ENCODE results near the gene F9. TPM values are rescaled to one million over a fixed set of nuclear protein-coding genes. Genes with fewer than 3 reads are reported as not detected.

F9 gene
- polyA plus RNA-seq, 3 donors from 2014 or later, result not detected

DNA sequence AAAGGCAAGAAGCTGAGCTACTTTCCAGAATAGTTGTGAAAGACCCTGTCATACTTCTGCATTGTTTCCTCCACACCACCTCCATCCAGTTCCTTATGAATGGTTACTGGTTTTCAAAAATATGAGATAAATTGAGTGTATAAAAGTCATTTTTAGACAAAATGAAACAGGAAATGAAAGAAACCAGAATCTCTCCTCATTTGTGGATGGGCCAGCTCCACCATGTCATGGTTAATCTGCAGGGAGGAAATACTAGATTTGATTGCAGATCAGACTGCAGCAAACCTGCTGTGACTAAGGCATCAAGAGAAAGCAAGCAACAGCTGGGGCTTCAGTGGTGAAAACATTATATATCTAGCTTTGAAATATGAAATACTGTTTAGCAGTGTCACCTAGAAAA is 23.8 kb downstream of the F9 start:
- Mint-ChIP-seq H3K9me3 (no peaks in the 10 kb centered on the region), H3K27me3 (ENCODE audit: low read depth in 3 of 3) (peaks cover 2 to 8% (median 3%) of the 10 kb centered on the region in 3 donors), H3K4me3 (peak overlapping the region in 2 of 5 donors; percentile 4 to 56), H3K27ac (no peak overlapping the region), H3K4me1 (peaks cover 7 to 13% of the 10 kb centered on the region in 2 donors), H3K36me3 (no peaks in the 10 kb centered on the region)
- no peak for DNase-seq

GRCh38 chrX:139554991-139555675 is 24.6 kb downstream of the F9 start:
- Mint-ChIP-seq H3K36me3 (no peaks in the 10 kb centered on the region), H3K27me3 (ENCODE audit: low read depth in 3 of 3) (peaks cover 2 to 8% (median 3%) of the 10 kb centered on the region in 3 donors), H3K4me1 (peaks cover 7 to 13% of the 10 kb centered on the region in 2 donors), H3K9me3 (no peaks in the 10 kb centered on the region), H3K4me3 (peak overlapping the region in 1 of 5 donors; percentile 8), H3K27ac (no peak overlapping the region)
- no peak for DNase-seq

DNA sequence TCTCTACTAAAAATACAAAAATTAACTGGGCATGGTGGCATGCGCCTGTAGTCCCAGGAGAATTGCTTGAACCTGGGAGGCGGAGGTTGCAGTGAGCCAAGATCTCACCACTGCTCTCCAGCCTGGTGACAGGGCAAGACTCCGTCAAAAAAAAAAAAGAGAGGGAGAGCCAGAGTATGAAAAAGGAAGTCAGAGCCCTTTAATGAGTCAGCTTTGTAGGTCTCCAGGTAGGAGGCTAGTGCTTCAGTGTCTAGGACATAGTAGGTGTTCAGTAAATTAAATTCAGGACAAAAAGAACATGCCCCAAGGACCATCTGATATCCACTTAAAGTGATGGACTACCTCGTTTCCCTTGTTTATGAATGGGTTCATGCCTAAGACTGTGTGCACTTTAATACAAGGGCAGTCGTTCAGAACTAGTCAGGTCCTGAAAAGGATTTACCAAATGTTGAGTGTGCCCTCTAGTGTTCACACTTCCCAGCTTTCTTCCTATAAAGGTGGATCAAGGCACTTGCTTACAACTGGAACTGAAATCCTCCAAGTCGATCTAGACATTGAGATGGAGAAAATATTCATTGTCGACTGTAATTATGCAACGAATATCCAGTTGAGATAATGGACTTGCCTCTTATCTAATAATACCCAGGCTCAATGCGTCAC is 29.0 kb downstream of the F9 start:
- peak in 1 of 3 donors; percentile 10 for DNase-seq
- Mint-ChIP-seq H3K9me3 (no peaks in the 10 kb centered on the region), H3K4me3 (no peak overlapping the region), H3K27me3 (ENCODE audit: low read depth in 3 of 3) (peaks cover 0 to 3% (median 2%) of the 10 kb centered on the region in 3 donors), H3K4me1 (peaks cover 0 to 4% of the 10 kb centered on the region in 2 donors), H3K36me3 (no peaks in the 10 kb centered on the region), H3K27ac (no peak overlapping the region)

- DNase-seq, result no peak
- H3K27ac Mint-ChIP-seq, result no peak overlapping the region
- H3K4me1 Mint-ChIP-seq, result no peaks in the 10 kb centered on the region
- H3K4me3 Mint-ChIP-seq, result no peak overlapping the region
- peaks cover 0 to 3% (median 2%) of the 10 kb centered on the region in 3 donors for H3K27me3 Mint-ChIP-seq (ENCODE audit: low read depth in 3 of 3)
- no peaks in the 10 kb centered on the region for H3K9me3 Mint-ChIP-seq
- no peaks in the 10 kb centered on the region for H3K36me3 Mint-ChIP-seq
Measured at GRCh38 chrX:139560221-139560620, 29.7 kb downstream of the F9 start.

GRCh38 chrX:139563251-139563650 is 32.7 kb downstream of the F9 start:
- Mint-ChIP-seq H3K27ac (no peak overlapping the region), H3K27me3 (ENCODE audit: low read depth in 3 of 3) (peaks cover 0 to 10% (median 1%) of the 10 kb centered on the region in 3 donors), H3K36me3 (no peaks in the 10 kb centered on the region), H3K4me1 (no peaks in the 10 kb centered on the region), H3K4me3 (no peak overlapping the region), H3K9me3 (no peaks in the 10 kb centered on the region)
- no peak for DNase-seq

- no peaks in the 10 kb centered on the region for H3K4me1 Mint-ChIP-seq
- H3K9me3 Mint-ChIP-seq, result no peaks in the 10 kb centered on the region
- no peaks in the 10 kb centered on the region for H3K36me3 Mint-ChIP-seq
- no peak overlapping the region for H3K27ac Mint-ChIP-seq
- DNase-seq, result no peak
- H3K27me3 Mint-ChIP-seq (ENCODE audit: low read depth in 3 of 3), result peaks cover 0 to 13% (median 1%) of the 10 kb centered on the region in 3 donors
- H3K4me3 Mint-ChIP-seq, result no peak overlapping the region
Measured at GRCh38 chrX:139566981-139567380, 36.4 kb downstream of the F9 start.

- Mint-ChIP-seq H3K4me1 (no peaks in the 10 kb centered on the region), H3K27me3 (ENCODE audit: low read depth in 3 of 3) (peaks cover 0 to 12% (median 4%) of the 10 kb centered on the region in 3 donors), H3K4me3 (no peak overlapping the region), H3K27ac (no peak overlapping the region), H3K36me3 (peaks cover 0 to 17% (median 0%) of the 10 kb centered on the region in 3 donors), H3K9me3 (no peaks in the 10 kb centered on the region)
- no peak for DNase-seq
Measured at GRCh38 chrX:139581068-139581467, 50.5 kb downstream of the F9 start.

DNA sequence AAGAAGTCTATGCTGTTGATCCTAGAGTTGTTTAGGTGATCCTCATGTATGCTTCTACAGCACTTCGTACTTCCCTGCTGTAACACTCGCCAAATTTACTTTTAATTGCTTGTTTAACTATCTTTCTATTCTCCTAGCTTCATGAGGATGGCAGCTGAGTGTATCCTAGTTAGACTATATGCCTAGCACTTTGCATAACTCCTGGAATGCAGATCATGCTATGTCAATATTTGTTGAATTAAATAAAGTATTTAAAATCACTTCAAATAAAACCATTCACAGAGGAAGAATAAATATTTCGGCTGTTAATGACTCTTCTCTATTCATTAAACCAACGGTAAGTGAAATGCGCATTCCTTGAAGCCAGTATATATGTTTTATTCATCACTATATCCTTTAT is 55.1 kb downstream of the F9 start:
- no peaks in the 10 kb centered on the region for H3K4me1 Mint-ChIP-seq
- no peak for DNase-seq
- peaks cover 0 to 25% (median 0%) of the 10 kb centered on the region in 3 donors for H3K36me3 Mint-ChIP-seq
- no peak overlapping the region for H3K27ac Mint-ChIP-seq
- H3K27me3 Mint-ChIP-seq (ENCODE audit: low read depth in 3 of 3), result no peaks in the 10 kb centered on the region
- H3K9me3 Mint-ChIP-seq, result no peaks in the 10 kb centered on the region
- H3K4me3 Mint-ChIP-seq, result no peak overlapping the region

DNA sequence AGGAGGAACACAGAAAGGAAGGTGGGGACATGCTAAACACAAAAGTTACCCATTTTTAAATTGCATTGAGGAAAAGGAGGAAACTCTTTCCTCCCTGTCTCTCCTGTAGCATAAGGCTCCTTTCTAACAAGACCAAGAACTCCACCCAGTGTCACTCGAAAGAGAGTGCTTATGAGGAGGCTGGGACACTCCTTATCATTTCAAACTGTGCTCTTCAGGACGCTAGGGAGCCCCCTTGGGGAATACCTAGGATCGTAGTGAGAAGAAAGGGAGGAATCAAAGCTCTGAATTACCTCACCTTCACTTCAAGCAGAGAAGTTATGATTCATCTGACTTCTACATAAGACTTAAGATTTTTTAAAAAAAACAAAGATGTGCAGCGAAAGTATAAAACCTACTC is 65.5 kb downstream of the F9 start:
- no peak for DNase-seq
- Mint-ChIP-seq H3K36me3 (peaks cover 0 to 14% (median 6%) of the 10 kb centered on the region in 3 donors), H3K9me3 (no peaks in the 10 kb centered on the region), H3K27ac (no peak overlapping the region), H3K27me3 (ENCODE audit: low read depth in 3 of 3) (peaks cover 0 to 7% (median 0%) of the 10 kb centered on the region in 3 donors), H3K4me3 (no peak overlapping the region), H3K4me1 (no peaks in the 10 kb centered on the region)

- Mint-ChIP-seq H3K36me3 (peaks cover 0 to 18% (median 12%) of the 10 kb centered on the region in 3 donors), H3K27me3 (ENCODE audit: low read depth in 3 of 3) (peaks cover 0 to 7% (median 0%) of the 10 kb centered on the region in 3 donors), H3K4me3 (no peak overlapping the region), H3K4me1 (no peaks in the 10 kb centered on the region), H3K27ac (no peak overlapping the region), H3K9me3 (no peaks in the 10 kb centered on the region)
- DNase-seq, result no peak
Measured at GRCh38 chrX:139600105-139600504, 69.6 kb downstream of the F9 start.

Other genes with a start within 250 kb of the F9 start
- gene MCF2, start 177.4 kb downstream of the F9 start, polyA plus RNA-seq, result 1 to 10 TPM in 1 of 3 donors, under 1 TPM in 1, not detected in 1; 0.20 to 1.3 TPM

Measured in immature natural killer cell (primary cell).